CD14-positive monocyte (primary cell): ENCODE results near the gene ZFYVE28. TPM values are rescaled to one million over a fixed set of nuclear protein-coding genes. Genes with fewer than 3 reads are reported as not detected.

Source experiments
- DNase-seq, 3 donors: peaks; one replicate each; pipeline ENCODE4 v3.0.0-alpha.2; 2011 to 2022
- H2AFZ ChIP-seq: 2 replicates; pipeline ENCODE4 v1.6.0; 2012; ENCODE audit warnings: mild to moderate bottlenecking, low read depth, low read length, inconsistent platforms; ENCODE audit not compliant: insufficient read depth, poor library complexity, severe bottlenecking
- H3K27ac ChIP-seq, 2 donors: 1 replicate in 1 of 2; 2 replicates in 1 of 2; pipeline ENCODE4 v1.5.1; 2012 to 2013; ENCODE audit warnings: low read length in 2 of 2, control low read depth in 1 of 2, inconsistent platforms in 1 of 2, low read depth in 1 of 2, mild to moderate bottlenecking in 1 of 2
- H3K27me3 ChIP-seq, 2 donors: one replicate each; pipeline versions ENCODE4 v1.6.0 to v1.6.1; 2011 to 2013; ENCODE audit warnings: low read length in 2 of 2; ENCODE audit not compliant: control insufficient read depth in 2 of 2, insufficient read depth in 2 of 2
- H3K36me3 ChIP-seq, 2 donors: replicated peaks in 1 of 2; 1 replicate in 1 of 2; 2 replicates in 1 of 2; pipeline versions ENCODE4 v1.5.1 to v1.6.1; 2012 to 2013; ENCODE audit warnings: low read length in 2 of 2, control low read depth in 1 of 2, inconsistent platforms in 1 of 2, mild to moderate bottlenecking in 1 of 2; ENCODE audit not compliant: insufficient read depth in 2 of 2, control insufficient read depth in 1 of 2
- H3K4me1 ChIP-seq, 2 donors: 1 replicate in 1 of 2; 2 replicates in 1 of 2; pipeline versions ENCODE4 v1.5.1 to v1.6.1; 2012 to 2013; ENCODE audit warnings: low read length in 2 of 2, control low read depth in 1 of 2, inconsistent platforms in 1 of 2, mild to moderate bottlenecking in 1 of 2, moderate library complexity in 1 of 2; ENCODE audit not compliant: insufficient read depth in 2 of 2, control insufficient read depth in 1 of 2
- H3K4me2 ChIP-seq: replicated peaks from 2 replicates; pipeline ENCODE3; 2012; ENCODE audit warnings: low read length, moderate library complexity, mild to moderate bottlenecking; ENCODE audit not compliant: poor library complexity, severe bottlenecking; ENCODE audit errors: extremely low read depth
- H3K4me3 ChIP-seq, 3 experiments: fragments of 200-600 bp in 1 of 3; sonication (generic) in 1 of 3; replicated peaks in 1 of 3; 1 replicate in 2 of 3; 2 replicates in 1 of 3; pipeline ENCODE4 v1.5.1; 2011 to 2013; ENCODE audit warnings: low read length in 3 of 3, mild to moderate bottlenecking in 3 of 3, control low read depth in 2 of 3, low read depth in 2 of 3, inconsistent platforms in 1 of 3, moderate library complexity in 1 of 3
- H3K79me2 ChIP-seq: 2 replicates; pipeline ENCODE4 v1.6.0; 2012; ENCODE audit warnings: mild to moderate bottlenecking, control low read depth, inconsistent platforms, low read length, moderate library complexity; ENCODE audit not compliant: insufficient read depth
- H3K9ac ChIP-seq: 2 replicates; pipeline ENCODE4 v1.6.0; 2017; ENCODE audit warnings: low read length, mild to moderate bottlenecking; ENCODE audit not compliant: insufficient read depth, poor library complexity, severe bottlenecking
- H3K9me3 ChIP-seq, 2 donors: replicated peaks in 1 of 2; 1 replicate in 1 of 2; 2 replicates in 1 of 2; pipeline versions ENCODE4 v1.5.1 to v1.6.1; 2012 to 2013; ENCODE audit warnings: low read length in 2 of 2, control low read depth in 1 of 2; ENCODE audit not compliant: control insufficient read depth in 1 of 2, insufficient read depth in 1 of 2
- H4K20me1 ChIP-seq: 2 replicates; pipeline ENCODE4 v1.6.0; 2012; ENCODE audit warnings: mild to moderate bottlenecking, low read length, control low read depth, moderate library complexity; ENCODE audit not compliant: insufficient read depth
- H3K27ac Mint-ChIP-seq, 7 donors: one replicate each; pipeline ENCODE4 v1.8.0; 2020; ENCODE audit warnings: mild to moderate bottlenecking in 7 of 7, mixed read lengths in 7 of 7, moderate library complexity in 6 of 7, inconsistent platforms in 2 of 7
- H3K27me3 Mint-ChIP-seq, 3 donors: one replicate each; pipeline ENCODE4 v1.8.0; 2021 to 2022; ENCODE audit warnings: low read depth in 3 of 3, mild to moderate bottlenecking in 3 of 3, mixed read lengths in 3 of 3, moderate library complexity in 3 of 3, inconsistent platforms in 1 of 3
- H3K36me3 Mint-ChIP-seq, 2 donors: one replicate each; pipeline ENCODE4 v1.8.0; 2020; ENCODE audit warnings: mixed read lengths in 2 of 2, inconsistent platforms in 1 of 2, mild to moderate bottlenecking in 1 of 2
- H3K4me1 Mint-ChIP-seq: one replicate; pipeline ENCODE4 v1.8.0; 2020; ENCODE audit warnings: mild to moderate bottlenecking, mixed read lengths
- H3K4me3 Mint-ChIP-seq, 2 donors: one replicate each; pipeline ENCODE4 v1.8.0; 2020; ENCODE audit warnings: mild to moderate bottlenecking in 2 of 2, mixed read lengths in 2 of 2, moderate library complexity in 1 of 2
- H3K9me3 Mint-ChIP-seq, 7 donors: one replicate each; pipeline ENCODE4 v1.8.0; 2020 to 2022; ENCODE audit warnings: mixed read lengths in 7 of 7, mild to moderate bottlenecking in 6 of 7, moderate library complexity in 6 of 7, inconsistent platforms in 2 of 7
- WGBS: methylation state at CpG from one replicate; pipeline ENCODE4 v1.1.5; 2013; ENCODE audit warnings: missing lambda C conversion rate; ENCODE audit not compliant: insufficient coverage; 5-methylcytosine and 5-hydroxymethylcytosine counted together
- intact Hi-C, 2 donors: fragments of 100-400 bp; cut with micrococcal nuclease; formaldehyde crosslinking; loops; one replicate each; pipeline versions ENCODE4 v1.15.0 to v1.15.1; 2023
- polyA plus RNA-seq, 3 donors: library from polyadenylated mRNA; depleted of rRNA in 1 of 3; unstranded in 2 of 3; stranded (reverse) in 1 of 3; fragments of 300-500 nt in 2 of 3; fragments of >200 nt in 1 of 3; fragmentation: Illumina TruSeq in 2 of 3; gene quantifications; 1 replicate in 2 of 3; 2 replicates in 1 of 3; pipeline ENCODE4 v1.2.3, GENCODE V29; 2012 to 2021
- TF ChIP-seq, protein P1 (sequence below): fragments of 200-600 bp; IDR thresholded peaks from one replicate; pipeline ENCODE4 v1.8.0; 2022; ENCODE audit warnings: antibody characterized with exemption, mild to moderate bottlenecking

ZFYVE28 gene
- polyA plus RNA-seq, 3 donors = 1.0 to 4.4 (median 1.1) TPM

- H3K9me3 Mint-ChIP-seq = peaks cover 0 to 4% (median 0%) of the 10 kb centered on the region in 7 donors
- no peak overlapping the region for H3K4me2 ChIP-seq
- no peak overlapping the region for H3K27ac ChIP-seq
- no peaks in the 10 kb centered on the region for H3K36me3 Mint-ChIP-seq
- H4K20me1 ChIP-seq = no peaks in the 10 kb centered on the region
- H3K4me3 ChIP-seq = no peak overlapping the region
- WGBS = 97% methylated on average over 10 of the region's 10 CpGs
- H3K9me3 ChIP-seq = no peaks in the 10 kb centered on the region
- peaks cover 2 to 8% (median 4%) of the 10 kb centered on the region in 3 donors for H3K27me3 Mint-ChIP-seq
- no peaks in the 10 kb centered on the region for H3K36me3 ChIP-seq
- intact Hi-C loops = no loop called here
- H3K4me1 Mint-ChIP-seq = peaks cover 28% of the 10 kb centered on the region
- no peak overlapping the region for H3K9ac ChIP-seq
- H2AFZ ChIP-seq = no peak overlapping the region
- H3K27me3 ChIP-seq = no peaks in the 10 kb centered on the region
- peaks cover 23 to 24% of the 10 kb centered on the region in 2 donors for H3K4me1 ChIP-seq
- peak overlapping the region in 1 of 7 donors; percentile 14 for H3K27ac Mint-ChIP-seq
- DNase-seq = no peak
- H3K79me2 ChIP-seq = no peaks in the 10 kb centered on the region
- TF ChIP-seq, protein P1, sequence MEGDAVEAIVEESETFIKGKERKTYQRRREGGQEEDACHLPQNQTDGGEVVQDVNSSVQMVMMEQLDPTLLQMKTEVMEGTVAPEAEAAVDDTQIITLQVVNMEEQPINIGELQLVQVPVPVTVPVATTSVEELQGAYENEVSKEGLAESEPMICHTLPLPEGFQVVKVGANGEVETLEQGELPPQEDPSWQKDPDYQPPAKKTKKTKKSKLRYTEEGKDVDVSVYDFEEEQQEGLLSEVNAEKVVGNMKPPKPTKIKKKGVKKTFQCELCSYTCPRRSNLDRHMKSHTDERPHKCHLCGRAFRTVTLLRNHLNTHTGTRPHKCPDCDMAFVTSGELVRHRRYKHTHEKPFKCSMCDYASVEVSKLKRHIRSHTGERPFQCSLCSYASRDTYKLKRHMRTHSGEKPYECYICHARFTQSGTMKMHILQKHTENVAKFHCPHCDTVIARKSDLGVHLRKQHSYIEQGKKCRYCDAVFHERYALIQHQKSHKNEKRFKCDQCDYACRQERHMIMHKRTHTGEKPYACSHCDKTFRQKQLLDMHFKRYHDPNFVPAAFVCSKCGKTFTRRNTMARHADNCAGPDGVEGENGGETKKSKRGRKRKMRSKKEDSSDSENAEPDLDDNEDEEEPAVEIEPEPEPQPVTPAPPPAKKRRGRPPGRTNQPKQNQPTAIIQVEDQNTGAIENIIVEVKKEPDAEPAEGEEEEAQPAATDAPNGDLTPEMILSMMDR = no peak
- no peak overlapping the region for H3K4me3 Mint-ChIP-seq
These were observed 9.5 kb downstream of the ZFYVE28 start for GRCh38 chr4:2408976-2409375.

DNA sequence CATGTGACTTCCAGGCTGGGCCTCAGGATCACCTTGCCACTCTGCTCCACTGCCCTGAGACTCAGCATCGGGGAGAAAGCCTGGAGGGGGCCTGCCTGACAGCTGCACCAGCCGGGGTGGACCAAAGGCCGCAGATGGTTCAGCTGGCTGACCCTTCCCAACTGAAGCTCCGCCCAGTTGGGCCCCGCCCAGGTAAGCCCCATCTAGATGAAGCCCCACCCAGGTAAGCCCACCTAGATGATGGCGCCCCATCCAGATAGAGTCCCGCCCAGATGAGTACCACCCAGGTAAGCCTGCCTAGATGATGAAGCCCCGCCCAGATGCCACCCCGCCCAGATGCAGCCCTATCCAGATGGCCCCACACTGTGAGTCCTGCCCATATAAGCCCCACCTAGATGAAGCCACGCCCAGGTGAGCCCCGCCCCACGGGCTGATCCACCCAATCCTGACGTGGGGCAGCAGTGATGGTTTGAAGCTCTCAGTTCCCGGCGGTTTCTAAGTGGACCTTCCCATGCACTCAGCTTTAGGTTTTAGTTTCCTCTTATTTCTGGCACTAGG, 10.0 kb downstream of the ZFYVE28 start:
- TF ChIP-seq, protein P1 = no peak
- H3K79me2 ChIP-seq = no peaks in the 10 kb centered on the region

More for the DNA sequence above, 10.0 kb downstream of the ZFYVE28 start:
- no peaks in the 10 kb centered on the region for H3K9me3 ChIP-seq
- H3K27ac ChIP-seq = no peak overlapping the region
- Mint-ChIP-seq H3K4me3 (no peak overlapping the region), H3K27me3 (peaks cover 4 to 8% (median 6%) of the 10 kb centered on the region in 3 donors), H3K27ac (no peak overlapping the region), H3K9me3 (peaks cover 0 to 4% (median 0%) of the 10 kb centered on the region in 7 donors), H3K4me1 (peaks cover 27% of the 10 kb centered on the region), H3K36me3 (no peaks in the 10 kb centered on the region)
- H3K9ac ChIP-seq = no peak overlapping the region
- no peak overlapping the region for H2AFZ ChIP-seq
- no peaks in the 10 kb centered on the region for H3K27me3 ChIP-seq
- no peak for DNase-seq
- H3K4me2 ChIP-seq = no peak overlapping the region
- H3K36me3 ChIP-seq = no peaks in the 10 kb centered on the region
- 91% methylated on average over 13 of the region's 15 CpGs for WGBS
- intact Hi-C loops = no loop called here
- H3K4me1 ChIP-seq = peaks cover 22% of the 10 kb centered on the region in 2 donors
- H3K4me3 ChIP-seq = no peak overlapping the region
- H4K20me1 ChIP-seq = no peaks in the 10 kb centered on the region
